HEK293 (cell line): ENCODE data around the gene PUM2.

Source experiments
- CTCF ChIA-PET: fragments of 350-600 bp; formaldehyde crosslinking; extraction: SDS; loops from one replicate; lab custom pipeline; 2021; ENCODE audit warnings: antibody characterized with exemption; lab: Yijun Ruan, JAX
- POLR2A ChIA-PET: fragments of 300-600 bp; formaldehyde crosslinking; extraction: SDS; loops from one replicate; lab custom pipeline; 2020; ENCODE audit warnings: antibody characterized with exemption, inconsistent platforms; lab: Yijun Ruan, JAX
- H3K27ac ChIP-seq: fragments of 200-500 bp; sonication (Bioruptor generic); 2 replicates; pipeline ENCODE4 v1.5.1; 2014; ENCODE audit warnings: low read depth, low read length, control low read depth, inconsistent platforms; ENCODE audit errors: extremely low read depth
- H3K36me3 ChIP-seq, 2 experiments: fragments of 200-500 bp in 1 of 2; sonication (Bioruptor generic) in 1 of 2; 1 replicate in 1 of 2; 2 replicates in 1 of 2; pipeline ENCODE4 v1.5.1; 2014 to 2017; ENCODE audit warnings: inconsistent platforms in 2 of 2, low read length in 2 of 2; ENCODE audit not compliant: control insufficient read depth in 2 of 2, insufficient read depth in 1 of 2
- H3K4me1 ChIP-seq: fragments of 200-500 bp; sonication (Bioruptor generic); 2 replicates; pipeline ENCODE4 v1.5.1; 2014; ENCODE audit warnings: mild to moderate bottlenecking, low read length, inconsistent platforms; ENCODE audit not compliant: control insufficient read depth, insufficient read depth
- H3K4me3 ChIP-seq: 2 replicates; pipeline ENCODE4 v1.5.1; 2011; ENCODE audit warnings: low read depth, mild to moderate bottlenecking, control low read depth, low read length, moderate library complexity
- H3K9me3 ChIP-seq: fragments of 200-500 bp; sonication (Bioruptor generic); 2 replicates; pipeline ENCODE4 v1.5.1; 2014; ENCODE audit warnings: low read depth, low read length, inconsistent platforms; ENCODE audit not compliant: control insufficient read depth, insufficient read depth
- EGR2 ChIP-seq: fragments of 450-650 bp; formaldehyde crosslinking; IDR thresholded peaks from 2 replicates; pipeline ENCODE4 v1.5.1; 2016; ENCODE audit warnings: low read depth, missing biosample characterization, missing genetic modification characterization
- ELK4 ChIP-seq: IDR thresholded peaks from 2 replicates; pipeline ENCODE4 v1.6.1; 2011; ENCODE audit warnings: mild to moderate bottlenecking, low read depth, low read length, borderline replicate concordance
- HOXC10 ChIP-seq: sonication (generic); formaldehyde crosslinking; IDR thresholded peaks from 2 replicates; pipeline ENCODE4 v1.8.1; 2023; ENCODE audit warnings: mild to moderate bottlenecking, missing genetic modification reagents
- KLF16 ChIP-seq: fragments of 450-650 bp; formaldehyde crosslinking; IDR thresholded peaks from 2 replicates; pipeline ENCODE4 v1.5.1; 2017; ENCODE audit warnings: missing biosample characterization, missing genetic modification characterization
- SP7 ChIP-seq: fragments of 450-650 bp; formaldehyde crosslinking; IDR thresholded peaks from 2 replicates; pipeline ENCODE4 v1.5.1; 2016; ENCODE audit warnings: missing biosample characterization, missing genetic modification characterization
- TCF7L2 ChIP-seq: IDR thresholded peaks from 2 replicates; pipeline ENCODE4 v1.6.1; 2011; ENCODE audit warnings: low read depth, mild to moderate bottlenecking, inconsistent platforms, low read length, moderate library complexity, borderline replicate concordance
- ZBTB1 ChIP-seq: fragments of 450-650 bp; formaldehyde crosslinking; IDR thresholded peaks from 2 replicates; pipeline ENCODE4 v1.5.1; 2016; ENCODE audit warnings: missing biosample characterization, missing genetic modification characterization
- ZFHX2 ChIP-seq: fragments of 450-650 bp; formaldehyde crosslinking; conservative IDR thresholded peaks from 2 replicates; pipeline ENCODE4 v1.5.1; 2016; ENCODE audit warnings: missing biosample characterization, missing genetic modification characterization
- ZFP3 ChIP-seq: fragments of 450-650 bp; formaldehyde crosslinking; IDR thresholded peaks from 2 replicates; pipeline ENCODE4 v1.5.1; 2016; ENCODE audit warnings: low read depth, missing biosample characterization, missing genetic modification characterization
- ZFP69B ChIP-seq: fragments of 450-650 bp; formaldehyde crosslinking; IDR thresholded peaks from 2 replicates; pipeline ENCODE4 v1.5.1; 2016; ENCODE audit warnings: missing biosample characterization, missing genetic modification characterization
- ZNF114 ChIP-seq: fragments of 450-650 bp; formaldehyde crosslinking; IDR thresholded peaks from 2 replicates; pipeline ENCODE4 v1.5.0; 2017; ENCODE audit warnings: missing biosample characterization, missing genetic modification characterization
- ZNF155 ChIP-seq: fragments of 450-650 bp; formaldehyde crosslinking; IDR thresholded peaks from 2 replicates; pipeline ENCODE4 v1.5.1; 2016; ENCODE audit warnings: missing biosample characterization, missing genetic modification characterization
- ZNF175 ChIP-seq: fragments of 450-650 bp; formaldehyde crosslinking; IDR thresholded peaks from 2 replicates; pipeline ENCODE4 v1.5.1; 2016; ENCODE audit warnings: missing biosample characterization, missing genetic modification characterization
- ZNF2 ChIP-seq: fragments of 450-650 bp; formaldehyde crosslinking; IDR thresholded peaks from 2 replicates; pipeline ENCODE4 v1.5.1; 2016; ENCODE audit warnings: missing biosample characterization, missing genetic modification characterization
- ZNF211 ChIP-seq: fragments of 450-650 bp; formaldehyde crosslinking; IDR thresholded peaks from 2 replicates; pipeline ENCODE4 v1.5.1; 2016; ENCODE audit warnings: low read depth, missing biosample characterization, missing genetic modification characterization
- ZNF324 ChIP-seq: fragments of 450-650 bp; formaldehyde crosslinking; IDR thresholded peaks from 2 replicates; pipeline ENCODE4 v1.5.1; 2016; ENCODE audit warnings: missing biosample characterization, missing genetic modification characterization
- ZNF335 ChIP-seq: fragments of 450-650 bp; formaldehyde crosslinking; conservative IDR thresholded peaks from 2 replicates; pipeline ENCODE4 v1.5.1; 2016; ENCODE audit warnings: missing biosample characterization, missing genetic modification characterization
- ZNF341 ChIP-seq: fragments of 450-650 bp; formaldehyde crosslinking; IDR thresholded peaks from 2 replicates; pipeline ENCODE4; 2016; ENCODE audit warnings: low read depth, missing biosample characterization, missing genetic modification characterization
- ZNF37A ChIP-seq: fragments of 450-650 bp; IDR thresholded peaks from 2 replicates; pipeline ENCODE4 v1.5.1; 2018; ENCODE audit warnings: missing biosample characterization, missing genetic modification characterization
- ZNF449 ChIP-seq: fragments of 450-650 bp; formaldehyde crosslinking; IDR thresholded peaks from 2 replicates; pipeline ENCODE4 v1.5.1; 2017; ENCODE audit warnings: missing biosample characterization, mild to moderate bottlenecking, missing genetic modification characterization, moderate library complexity
- ZNF544 ChIP-seq: fragments of 450-650 bp; formaldehyde crosslinking; IDR thresholded peaks from 2 replicates; pipeline ENCODE4 v1.5.0; 2017; ENCODE audit warnings: missing biosample characterization, missing genetic modification characterization
- ZNF548 ChIP-seq: fragments of 450-650 bp; formaldehyde crosslinking; IDR thresholded peaks from 2 replicates; pipeline ENCODE4 v1.5.1; 2016; ENCODE audit warnings: missing biosample characterization, missing genetic modification characterization
- ZNF658 ChIP-seq: fragments of 450-650 bp; formaldehyde crosslinking; IDR thresholded peaks from 2 replicates; pipeline ENCODE4; 2016; ENCODE audit warnings: missing biosample characterization, missing genetic modification characterization
- ZNF664 ChIP-seq: fragments of 450-650 bp; formaldehyde crosslinking; IDR thresholded peaks from 2 replicates; pipeline ENCODE4 v1.5.1; 2016; ENCODE audit warnings: missing biosample characterization, missing genetic modification characterization
- ZNF692 ChIP-seq: fragments of 450-650 bp; formaldehyde crosslinking; IDR thresholded peaks from 2 replicates; pipeline ENCODE4 v1.5.1; 2016; ENCODE audit warnings: missing biosample characterization, missing genetic modification characterization
- ZNF830 ChIP-seq: fragments of 450-650 bp; IDR thresholded peaks from 2 replicates; pipeline ENCODE4 v1.5.0; 2018; ENCODE audit warnings: missing biosample characterization, missing genetic modification characterization, low read depth, mild to moderate bottlenecking, moderate library complexity
- TF ChIP-seq, protein P1 (sequence below): sonication (generic); formaldehyde crosslinking; IDR thresholded peaks from 2 replicates; pipeline ENCODE4 v1.8.1; 2022; ENCODE audit warnings: mild to moderate bottlenecking, moderate library complexity, missing genetic modification reagents
- TF ChIP-seq, protein P2 (sequence below): fragments of 450-650 bp; formaldehyde crosslinking; IDR thresholded peaks from 2 replicates; pipeline ENCODE4 v1.5.1; 2016; ENCODE audit warnings: missing biosample characterization, missing genetic modification characterization

PUM2 gene

GRCh38 chr2:20203072-20203471 lies 147.6 kb downstream of the PUM2 start:
- CTCF ChIA-PET = no interaction called here
- no peak overlapping the region for H3K27ac ChIP-seq
- no peaks in the 10 kb centered on the region for H3K9me3 ChIP-seq
- H3K4me3 ChIP-seq = no peak overlapping the region
- TF ChIP-seq TCF7L2 (no peak), ZNF341 (tag by site-specific recombination) (no peak), ZNF830 (tag by site-specific recombination) (no peak), ZNF692 (no peak), ZNF211 (tag by site-specific recombination) (no peak), ZFP3 (tag by site-specific recombination) (no peak), ZNF449 (tag by site-specific recombination) (no peak), ZNF335 (tag by site-specific recombination) (no peak), ZFP69B (tag by site-specific recombination) (no peak), ZNF114 (tag by site-specific recombination) (no peak), ZNF175 (no peak), SP7 (no peak), ZNF544 (tag by site-specific recombination) (no peak), ZNF548 (tag by site-specific recombination) (no peak), ZNF155 (tag by site-specific recombination) (no peak), ZFHX2 (tag by site-specific recombination) (no peak), ZNF664 (no peak)
- TF ChIP-seq, protein P1, sequence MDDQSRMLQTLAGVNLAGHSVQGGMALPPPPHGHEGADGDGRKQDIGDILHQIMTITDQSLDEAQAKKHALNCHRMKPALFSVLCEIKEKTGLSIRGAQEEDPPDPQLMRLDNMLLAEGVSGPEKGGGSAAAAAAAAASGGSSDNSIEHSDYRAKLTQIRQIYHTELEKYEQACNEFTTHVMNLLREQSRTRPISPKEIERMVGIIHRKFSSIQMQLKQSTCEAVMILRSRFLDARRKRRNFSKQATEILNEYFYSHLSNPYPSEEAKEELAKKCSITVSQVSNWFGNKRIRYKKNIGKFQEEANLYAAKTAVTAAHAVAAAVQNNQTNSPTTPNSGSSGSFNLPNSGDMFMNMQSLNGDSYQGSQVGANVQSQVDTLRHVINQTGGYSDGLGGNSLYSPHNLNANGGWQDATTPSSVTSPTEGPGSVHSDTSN (CRISPR knock-in tag) = no peak
- TF ChIP-seq, protein P2, sequence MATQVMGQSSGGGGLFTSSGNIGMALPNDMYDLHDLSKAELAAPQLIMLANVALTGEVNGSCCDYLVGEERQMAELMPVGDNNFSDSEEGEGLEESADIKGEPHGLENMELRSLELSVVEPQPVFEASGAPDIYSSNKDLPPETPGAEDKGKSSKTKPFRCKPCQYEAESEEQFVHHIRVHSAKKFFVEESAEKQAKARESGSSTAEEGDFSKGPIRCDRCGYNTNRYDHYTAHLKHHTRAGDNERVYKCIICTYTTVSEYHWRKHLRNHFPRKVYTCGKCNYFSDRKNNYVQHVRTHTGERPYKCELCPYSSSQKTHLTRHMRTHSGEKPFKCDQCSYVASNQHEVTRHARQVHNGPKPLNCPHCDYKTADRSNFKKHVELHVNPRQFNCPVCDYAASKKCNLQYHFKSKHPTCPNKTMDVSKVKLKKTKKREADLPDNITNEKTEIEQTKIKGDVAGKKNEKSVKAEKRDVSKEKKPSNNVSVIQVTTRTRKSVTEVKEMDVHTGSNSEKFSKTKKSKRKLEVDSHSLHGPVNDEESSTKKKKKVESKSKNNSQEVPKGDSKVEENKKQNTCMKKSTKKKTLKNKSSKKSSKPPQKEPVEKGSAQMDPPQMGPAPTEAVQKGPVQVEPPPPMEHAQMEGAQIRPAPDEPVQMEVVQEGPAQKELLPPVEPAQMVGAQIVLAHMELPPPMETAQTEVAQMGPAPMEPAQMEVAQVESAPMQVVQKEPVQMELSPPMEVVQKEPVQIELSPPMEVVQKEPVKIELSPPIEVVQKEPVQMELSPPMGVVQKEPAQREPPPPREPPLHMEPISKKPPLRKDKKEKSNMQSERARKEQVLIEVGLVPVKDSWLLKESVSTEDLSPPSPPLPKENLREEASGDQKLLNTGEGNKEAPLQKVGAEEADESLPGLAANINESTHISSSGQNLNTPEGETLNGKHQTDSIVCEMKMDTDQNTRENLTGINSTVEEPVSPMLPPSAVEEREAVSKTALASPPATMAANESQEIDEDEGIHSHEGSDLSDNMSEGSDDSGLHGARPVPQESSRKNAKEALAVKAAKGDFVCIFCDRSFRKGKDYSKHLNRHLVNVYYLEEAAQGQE (tag by site-specific recombination) = no peak
- H3K36me3 ChIP-seq = peaks cover 0 to 48% of the 10 kb centered on the region in 2 experiments; a peak in 1 of 3 replicates
- H3K4me1 ChIP-seq = 0 out of 2 replicates have a peak, but pooled peaks cover under 1% of the 10 kb centered on the region
- POLR2A ChIA-PET = no interaction called here

DNA sequence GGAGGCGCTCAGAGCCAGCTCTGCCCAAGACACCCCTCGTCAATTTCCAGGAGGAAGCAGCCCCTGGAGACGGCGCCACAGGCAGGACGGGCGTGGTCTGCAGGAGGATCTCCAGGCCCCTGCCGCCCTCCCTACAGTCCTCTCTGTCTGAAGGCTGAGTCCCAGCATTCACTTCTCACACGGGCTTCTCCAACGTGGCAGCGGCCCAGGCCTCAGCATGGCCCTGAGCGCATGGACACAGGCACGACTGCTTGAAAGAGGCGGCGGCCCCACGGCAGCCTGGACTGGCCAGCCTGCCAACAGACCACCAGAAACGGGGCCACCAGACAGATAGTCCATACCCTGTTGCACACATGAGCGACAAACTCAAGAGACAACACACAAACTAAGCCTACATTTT lies 149.0 kb downstream of the PUM2 start:
- H3K27ac ChIP-seq = no peak overlapping the region
- H3K9me3 ChIP-seq = no peaks in the 10 kb centered on the region
- POLR2A ChIA-PET = no interaction called here
- CTCF ChIA-PET = no interaction called here
- no peak overlapping the region for H3K4me3 ChIP-seq
- H3K36me3 ChIP-seq = peaks cover 0 to 48% of the 10 kb centered on the region in 2 experiments; a peak in 1 of 3 replicates
- no peaks in the 10 kb centered on the region for H3K4me1 ChIP-seq
- no peak for TF ChIP-seq TCF7L2
- TF ChIP-seq HOXC10 = no peak
- no peak for TF ChIP-seq ZNF324 (tag by site-specific recombination)
- TF ChIP-seq EGR2 (tag by site-specific recombination) = no peak
- TF ChIP-seq ZNF2 (tag by site-specific recombination) = no peak
- TF ChIP-seq ZBTB1 (tag by site-specific recombination) = no peak
- TF ChIP-seq KLF16 = no peak
- TF ChIP-seq ZNF548 (tag by site-specific recombination) = no peak
- no peak for TF ChIP-seq ELK4
- TF ChIP-seq ZNF37A (tag by site-specific recombination) = no peak
- TF ChIP-seq ZNF658 (tag by site-specific recombination) = no peak
